Body of pancreas (tissue), 4 donors: ENCODE data around the gene PFKFB2. TPM values are rescaled to one million over a fixed set of nuclear protein-coding genes. Genes with fewer than 3 reads are reported as not detected.

Source experiments
- ATAC-seq: fragments of 150-250 bp; one replicate; pipeline ENCODE4 v1.9.1; 2016
- DNase-seq, 4 donors: peaks; one replicate each; pipeline ENCODE4 v3.0.0-alpha.2; 2019
- H3K27ac ChIP-seq, 4 donors: fragments of 200-600 bp; sonication (generic); 1 replicate in 3 of 4; 2 replicates in 1 of 4; pipeline versions ENCODE4 v1.5.1 to v1.6.1; 2016 to 2019; ENCODE audit warnings: mild to moderate bottlenecking in 1 of 4, mixed read lengths in 1 of 4, moderate library complexity in 1 of 4
- H3K27me3 ChIP-seq, 2 donors: fragments of 200-600 bp; sonication (generic); one replicate each; pipeline ENCODE4 v1.6.0; 2016; ENCODE audit warnings: mild to moderate bottlenecking in 1 of 2
- H3K36me3 ChIP-seq, 2 donors: fragments of 200-600 bp; sonication (generic); replicated peaks in 1 of 2; 2 replicates each; pipeline ENCODE4 v1.5.1; 2016; ENCODE audit warnings: low read depth in 2 of 2; ENCODE audit not compliant: insufficient read depth in 1 of 2
- H3K4me1 ChIP-seq: fragments of 200-600 bp; sonication (generic); one replicate; pipeline ENCODE4 v1.6.0; 2016
- H3K4me3 ChIP-seq, 2 donors: fragments of 200-600 bp; sonication (generic); 1 replicate in 1 of 2; 2 replicates in 1 of 2; pipeline ENCODE4 v1.5.1; 2016 to 2019
- H3K9me3 ChIP-seq, 3 donors: fragments of 200-600 bp; sonication (generic); 1 replicate in 2 of 3; 2 replicates in 1 of 3; pipeline ENCODE4 v1.5.1; 2016
- CTCF ChIP-seq, 7 experiments: fragments of 450-650 bp in 4 of 7; fragments of 200-600 bp in 3 of 7; sonication (generic) in 3 of 7; IDR thresholded peaks; one replicate each; pipeline ENCODE4 v1.5.1; 2016 to 2019; ENCODE audit warnings: antibody characterized with exemption in 7 of 7
- POLR2A ChIP-seq, 3 donors: fragments of 450-650 bp; IDR thresholded peaks; one replicate each; pipeline ENCODE4 v1.6.1; 2016; ENCODE audit warnings: antibody characterized with exemption in 3 of 3, mild to moderate bottlenecking in 2 of 3
- WGBS, 2 donors: methylation state at CpG; one replicate each; pipeline ENCODE4 v1.1.5; 2017; 5-methylcytosine and 5-hydroxymethylcytosine counted together
- intact Hi-C: fragments of 100-400 bp; cut with DNase I; formaldehyde crosslinking; loops from one replicate; pipeline ENCODE4 v1.15.1; 2023
- total RNA-seq, 2 donors: library from RNA; depleted of rRNA; stranded (reverse); fragments of >200 nt; gene quantifications; one replicate each; pipeline ENCODE4 v1.1.0, GENCODE V29; 2016

The PFKFB2 gene
- total RNA-seq: 1 to 10 TPM; 4.9 to 9.3 TPM

DNA sequence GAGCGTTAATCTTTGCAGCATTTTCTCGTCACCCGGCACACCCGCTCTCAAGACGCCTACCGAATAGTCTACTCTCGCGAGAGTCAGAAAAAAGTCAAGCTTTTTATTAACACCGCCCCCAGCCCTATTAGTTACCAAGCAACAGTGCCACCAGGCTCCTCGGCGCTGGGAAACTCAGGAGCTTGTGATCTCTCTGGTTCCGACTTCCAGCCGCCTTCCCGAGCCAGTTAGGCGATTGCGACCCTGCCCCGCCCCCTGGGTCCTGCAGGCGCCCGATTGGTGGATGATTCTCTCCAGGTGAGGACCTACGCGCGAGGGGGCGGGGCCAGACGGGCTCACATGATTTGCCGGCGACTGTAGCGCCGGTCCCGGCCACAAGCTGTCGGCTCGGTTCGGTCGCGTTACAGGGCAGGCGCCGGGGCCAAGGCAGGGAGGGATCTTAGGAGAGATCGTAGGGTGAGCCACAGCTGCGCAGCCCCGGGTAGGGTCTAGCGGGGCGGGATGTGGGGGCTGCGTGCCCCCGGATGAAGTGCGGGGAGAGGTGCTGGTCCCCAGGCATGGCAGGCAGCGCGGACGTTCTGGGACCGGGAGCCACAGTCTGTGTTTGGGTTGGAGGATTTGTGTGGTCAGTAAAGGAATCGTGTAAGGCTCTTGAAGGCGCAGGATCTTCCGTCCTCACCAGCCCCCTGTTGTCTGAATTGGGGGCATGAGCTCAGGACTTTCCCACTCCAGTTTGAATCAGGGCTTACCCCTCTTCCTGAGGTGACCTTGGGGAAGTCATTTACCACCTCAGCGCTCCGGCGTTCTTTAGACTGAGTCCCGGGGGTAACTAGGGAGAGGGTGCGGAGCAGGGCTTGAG, at the start of gene PFKFB2:
TSS of gene PFKFB2 (plus strand) at position 365 of the 859 bp plus-strand sequence. CDS start 1,443 bp downstream, outside the sequence.
- peak; percentile 100 for DNase-seq
- no peaks in the 10 kb centered on the region for H3K27me3 ChIP-seq
- H3K36me3 ChIP-seq: no peaks in the 10 kb centered on the region
- peaks cover 41% of the 10 kb centered on the region for H3K4me1 ChIP-seq
- ATAC-seq: peak; percentile 93
- H3K4me3 ChIP-seq: peak within 1 kb of the TSS; percentile 14 to 55
- 0 to 1% methylated on average over 34 to 56 of the region's 56 CpGs for WGBS, 2 donors
- H3K9me3 ChIP-seq: no peaks in the 10 kb centered on the region
- peak within 1 kb of the TSS; percentile 93 to 98 (median 96) for H3K27ac ChIP-seq
- TF ChIP-seq POLR2A (IDR thresholded peaks at IDR 0.05) (peak; percentile 95 to 98 (median 97)), CTCF (IDR thresholded peaks at IDR 0.05) (peak in 5 of 7 experiments; percentile 23 to 65 (median 53))
- intact Hi-C loops: no loop called here

- Histone ChIP-seq H3K36me3 (no peaks in the 10 kb centered on the region), H3K9me3 (no peaks in the 10 kb centered on the region), H3K4me1 (peaks cover 49% of the 10 kb centered on the region), H3K4me3 (no peak overlapping the region), H3K27ac (peak overlapping the region in 3 of 4 donors; percentile 77 to 84 (median 79)), H3K27me3 (no peaks in the 10 kb centered on the region)
- intact Hi-C loops: no loop called here
- DNase-seq: peak; percentile 75 to 80 (median 76)
- WGBS, 2 donors: 28% methylated on average over 9 of the region's 9 CpGs
- TF ChIP-seq POLR2A (IDR thresholded peaks at IDR 0.05): no peak
- TF ChIP-seq CTCF (IDR thresholded peaks at IDR 0.05): peak; percentile 48 to 81 (median 62)
- ATAC-seq: peak; percentile 36
Observed at GRCh38 chr1:207004931-207005830, 47.9 kb upstream of the PFKFB2 start.

DNA sequence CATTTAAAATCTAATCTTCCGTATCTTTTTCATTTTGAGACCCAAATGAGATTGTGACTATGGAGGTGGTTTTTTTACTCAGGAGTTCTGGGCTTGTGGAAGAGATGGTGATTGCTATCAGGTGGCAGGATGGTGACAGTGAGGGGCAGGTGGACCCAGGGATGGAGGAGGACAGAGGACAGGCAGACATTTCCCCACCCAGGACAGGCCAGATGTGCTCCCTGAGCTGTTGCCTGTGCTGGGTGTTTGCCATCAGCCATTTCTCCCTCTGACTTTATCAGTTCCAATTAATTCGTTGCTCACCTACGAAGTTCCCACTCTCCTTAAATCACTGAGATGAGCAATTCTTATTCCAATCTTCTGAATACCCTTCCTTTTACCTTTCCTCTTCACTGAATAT, 47.0 kb upstream of the PFKFB2 start:
- ATAC-seq: no peak
- DNase-seq: no peak
- TF ChIP-seq POLR2A (IDR thresholded peaks at IDR 0.05) (no peak), CTCF (IDR thresholded peaks at IDR 0.05) (no peak)
- Histone ChIP-seq H3K9me3 (no peaks in the 10 kb centered on the region), H3K36me3 (no peaks in the 10 kb centered on the region), H3K4me1 (peaks cover 58% of the 10 kb centered on the region), H3K27me3 (no peaks in the 10 kb centered on the region), H3K4me3 (no peak overlapping the region), H3K27ac (peak overlapping the region in 3 of 4 donors; percentile 77 to 84 (median 79))
- intact Hi-C loops: no loop called here
- 63 to 75% methylated on average over 3 of the region's 3 CpGs for WGBS, 2 donors

- DNase-seq: no peak
- TF ChIP-seq POLR2A (IDR thresholded peaks at IDR 0.05) (no peak), CTCF (IDR thresholded peaks at IDR 0.05) (no peak)
- H3K4me1 ChIP-seq: peaks cover 59% of the 10 kb centered on the region
- no peaks in the 10 kb centered on the region for H3K36me3 ChIP-seq
- no peaks in the 10 kb centered on the region for H3K9me3 ChIP-seq
- peak overlapping the region; percentile 19 to 84 (median 78) for H3K27ac ChIP-seq
- WGBS, 2 donors: 57% methylated on average over 3 of the region's 3 CpGs
- no peak overlapping the region for H3K4me3 ChIP-seq
- no peaks in the 10 kb centered on the region for H3K27me3 ChIP-seq
- intact Hi-C loops: no loop called here
- peak; percentile 1 for ATAC-seq
Observed at GRCh38 chr1:207006914-207007313, 46.2 kb upstream of the PFKFB2 start.
